CD4-positive, alpha-beta T cell (primary cell): ENCODE data around the gene CD99L2. TPM values are rescaled to one million over a fixed set of nuclear protein-coding genes. Genes with fewer than 3 reads are reported as not detected.

Source experiments
- ATAC-seq: fragments of 200-7000 bp; cut with Tn5 transposase; one replicate; pipeline ENCODE4 v1.10.0; 2022; ENCODE audit warnings: mild to moderate bottlenecking; ENCODE audit not compliant: poor library complexity
- CTCF ChIA-PET: fragments of 350-600 bp; sonication (Branson Sonifier 250); formaldehyde crosslinking; loops from one replicate; lab custom pipeline; 2021; ENCODE audit warnings: antibody characterized with exemption, inconsistent platforms; lab: Charles Lee
- POLR2A ChIA-PET: fragments of 350-600 bp; sonication (Branson Sonifier 250); formaldehyde crosslinking; loops from one replicate; lab custom pipeline; 2021; ENCODE audit warnings: antibody characterized with exemption, inconsistent platforms; lab: Charles Lee
- DNase-seq, 14 experiments: peaks; one replicate each; pipeline ENCODE4 v3.0.0-alpha.2; 2013 to 2020; ENCODE audit warnings: mixed read lengths in 2 of 14
- H3K27ac ChIP-seq, 2 donors: one replicate each; pipeline versions ENCODE4 v1.5.1 to v1.7.0; 2013; ENCODE audit warnings: low read length in 2 of 2, low read depth in 1 of 2, mild to moderate bottlenecking in 1 of 2
- H3K27me3 ChIP-seq, 2 experiments: 1 replicate in 1 of 2; 2 replicates in 1 of 2; pipeline versions ENCODE4 v1.6.1 to v1.7.0; 2013; ENCODE audit warnings: low read length in 2 of 2, control low read depth in 1 of 2, mild to moderate bottlenecking in 1 of 2, moderate library complexity in 1 of 2; ENCODE audit not compliant: insufficient read depth in 2 of 2, control insufficient read depth in 1 of 2
- H3K36me3 ChIP-seq: one replicate; pipeline ENCODE4 v1.6.1; 2013; ENCODE audit warnings: low read length, control low read depth; ENCODE audit not compliant: insufficient read depth
- H3K4me1 ChIP-seq: one replicate; pipeline ENCODE4 v1.6.1; 2013; ENCODE audit warnings: low read length, control low read depth; ENCODE audit not compliant: insufficient read depth
- H3K4me3 ChIP-seq: one replicate; pipeline ENCODE4 v1.5.1; 2013; ENCODE audit warnings: mild to moderate bottlenecking, low read length, moderate library complexity
- H3K9me3 ChIP-seq, 2 experiments: 1 replicate in 1 of 2; 2 replicates in 1 of 2; pipeline versions ENCODE4 v1.6.1 to v1.7.0; 2013; ENCODE audit warnings: low read length in 2 of 2, mild to moderate bottlenecking in 2 of 2, control low read depth in 1 of 2, moderate library complexity in 1 of 2; ENCODE audit not compliant: control insufficient read depth in 1 of 2, insufficient read depth in 1 of 2
- H3K27ac Mint-ChIP-seq: one replicate; pipeline ENCODE4 v1.8.0; 2020; ENCODE audit warnings: mixed read lengths
- H3K27me3 Mint-ChIP-seq: one replicate; pipeline ENCODE4 v1.8.0; 2021; ENCODE audit warnings: mixed read lengths
- H3K36me3 Mint-ChIP-seq: one replicate; pipeline ENCODE4 v1.8.0; 2021; ENCODE audit warnings: low read depth, mixed read lengths
- H3K4me1 Mint-ChIP-seq: one replicate; pipeline ENCODE4 v1.8.0; 2021; ENCODE audit warnings: low read depth, mixed read lengths
- H3K4me3 Mint-ChIP-seq: one replicate; pipeline ENCODE4 v1.8.0; 2020; ENCODE audit warnings: mild to moderate bottlenecking, mixed read lengths
- H3K9me3 Mint-ChIP-seq: one replicate; pipeline ENCODE4 v1.8.0; 2020; ENCODE audit warnings: mixed read lengths
- intact Hi-C, 2 experiments: fragments of 100-400 bp; cut with DNase I in 1 of 2; cut with micrococcal nuclease in 1 of 2; formaldehyde crosslinking; loops; one replicate each; pipeline versions ENCODE4 v1.15.1 to v1.9.0; 2023 to 2025; cut with DNase I, micrococcal nuclease
- total RNA-seq, 174 experiments: library from RNA in 2 of 174; stranded (reverse) in 2 of 174; gene quantifications; one replicate each; pipeline ENCODE4 v1.2.3 and lab custom pipeline; 2021 to 2026
- TF ChIP-seq, protein P1 (sequence below): fragments of 200-600 bp; IDR thresholded peaks from one replicate; pipeline ENCODE4 v1.8.0; 2022; ENCODE audit warnings: antibody characterized with exemption, mild to moderate bottlenecking

The CD99L2 gene
- total RNA-seq, 2 experiments from 2014 or later = 5.3 to 6.5 TPM

DNA sequence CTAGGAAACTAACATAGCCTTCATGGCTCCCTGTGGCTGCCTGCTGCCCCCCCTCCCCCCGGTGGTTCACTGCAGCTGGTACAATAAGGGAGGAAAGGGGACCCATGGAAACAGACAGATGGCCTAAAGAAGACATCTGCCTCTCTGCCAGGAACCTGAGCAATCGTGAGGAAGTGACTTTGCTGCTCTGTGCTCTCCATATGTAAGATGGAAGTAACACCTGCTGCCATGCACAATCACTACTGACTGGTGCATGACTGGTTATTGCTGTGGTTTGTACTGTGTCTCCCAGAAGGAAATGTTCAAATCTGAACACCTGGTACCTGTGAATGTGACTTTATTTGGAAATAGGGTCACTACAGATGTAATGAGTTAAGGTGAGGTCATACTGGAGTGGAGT lies 43.6 kb downstream of the CD99L2 start:
- Mint-ChIP-seq H3K36me3 (peaks cover 49% of the 10 kb centered on the region), H3K4me1 (no peaks in the 10 kb centered on the region), H3K9me3 (peaks cover 7% of the 10 kb centered on the region), H3K4me3 (no peak overlapping the region), H3K27ac (no peak overlapping the region), H3K27me3 (no peaks in the 10 kb centered on the region)
- ChIA-PET CTCF (no interaction called here), POLR2A (no interaction called here)
- H3K9me3 ChIP-seq = peaks cover 6 to 7% of the 10 kb centered on the region in 2 experiments
- H3K36me3 ChIP-seq = no peaks in the 10 kb centered on the region
- H3K27me3 ChIP-seq = no peaks in the 10 kb centered on the region
- H3K4me1 ChIP-seq = no peaks in the 10 kb centered on the region
- ATAC-seq (no peak), DNase-seq (no peak)
- H3K27ac ChIP-seq = no peak overlapping the region
- intact Hi-C loops = no loop called here
- H3K4me3 ChIP-seq = no peak overlapping the region
- TF ChIP-seq, protein P1, sequence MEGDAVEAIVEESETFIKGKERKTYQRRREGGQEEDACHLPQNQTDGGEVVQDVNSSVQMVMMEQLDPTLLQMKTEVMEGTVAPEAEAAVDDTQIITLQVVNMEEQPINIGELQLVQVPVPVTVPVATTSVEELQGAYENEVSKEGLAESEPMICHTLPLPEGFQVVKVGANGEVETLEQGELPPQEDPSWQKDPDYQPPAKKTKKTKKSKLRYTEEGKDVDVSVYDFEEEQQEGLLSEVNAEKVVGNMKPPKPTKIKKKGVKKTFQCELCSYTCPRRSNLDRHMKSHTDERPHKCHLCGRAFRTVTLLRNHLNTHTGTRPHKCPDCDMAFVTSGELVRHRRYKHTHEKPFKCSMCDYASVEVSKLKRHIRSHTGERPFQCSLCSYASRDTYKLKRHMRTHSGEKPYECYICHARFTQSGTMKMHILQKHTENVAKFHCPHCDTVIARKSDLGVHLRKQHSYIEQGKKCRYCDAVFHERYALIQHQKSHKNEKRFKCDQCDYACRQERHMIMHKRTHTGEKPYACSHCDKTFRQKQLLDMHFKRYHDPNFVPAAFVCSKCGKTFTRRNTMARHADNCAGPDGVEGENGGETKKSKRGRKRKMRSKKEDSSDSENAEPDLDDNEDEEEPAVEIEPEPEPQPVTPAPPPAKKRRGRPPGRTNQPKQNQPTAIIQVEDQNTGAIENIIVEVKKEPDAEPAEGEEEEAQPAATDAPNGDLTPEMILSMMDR = no peak

GRCh38 chrX:150849996-150850720 lies 48.3 kb downstream of the CD99L2 start:
- no peak overlapping the region for H3K27ac Mint-ChIP-seq
- H3K36me3 Mint-ChIP-seq = peaks cover 18% of the 10 kb centered on the region
- CTCF ChIA-PET = no interaction called here

GRCh38 chrX:150849486-150849885 lies 49.0 kb downstream of the CD99L2 start:
- no peak overlapping the region for H3K4me3 ChIP-seq
- H3K4me3 Mint-ChIP-seq = no peak overlapping the region
- intact Hi-C loops = no loop called here
- no peak overlapping the region for H3K27ac ChIP-seq
- no peaks in the 10 kb centered on the region for H3K9me3 Mint-ChIP-seq
- H3K27ac Mint-ChIP-seq = no peak overlapping the region
- ATAC-seq = no peak
- TF ChIP-seq, protein P1 = no peak
- peaks cover 5% of the 10 kb centered on the region for H3K4me1 Mint-ChIP-seq
- DNase-seq = no peak
- no peaks in the 10 kb centered on the region for H3K4me1 ChIP-seq
- H3K27me3 Mint-ChIP-seq = no peaks in the 10 kb centered on the region
- H3K9me3 ChIP-seq = no peaks in the 10 kb centered on the region
- H3K27me3 ChIP-seq = no peaks in the 10 kb centered on the region
- ChIA-PET CTCF (no interaction called here), POLR2A (no interaction called here)
- peaks cover 15% of the 10 kb centered on the region for H3K36me3 Mint-ChIP-seq
- no peaks in the 10 kb centered on the region for H3K36me3 ChIP-seq

More at GRCh38 chrX:150849996-150850720, 48.3 kb downstream of the CD99L2 start:
- no peak overlapping the region for H3K27ac ChIP-seq
- no peaks in the 10 kb centered on the region for H3K4me1 ChIP-seq
- intact Hi-C loops = no loop called here
- Mint-ChIP-seq H3K4me3 (no peak overlapping the region), H3K4me1 (peaks cover 5% of the 10 kb centered on the region), H3K9me3 (no peaks in the 10 kb centered on the region), H3K27me3 (no peaks in the 10 kb centered on the region)
- no peaks in the 10 kb centered on the region for H3K36me3 ChIP-seq
- POLR2A ChIA-PET = no interaction called here
- ATAC-seq (no peak), DNase-seq (no peak)
- no peak overlapping the region for H3K4me3 ChIP-seq
- TF ChIP-seq, protein P1 = no peak
- no peaks in the 10 kb centered on the region for H3K27me3 ChIP-seq
- H3K9me3 ChIP-seq = no peaks in the 10 kb centered on the region
